Pancreas (tissue), 10 donors: ENCODE measurements around the gene INSIG2. TPM values are rescaled to one million over a fixed set of nuclear protein-coding genes. Genes with fewer than 3 reads are reported as not detected.

ENCODE experiments used
- ATAC-seq, 4 donors: fragments of 200-7000 bp; cut with Tn5 transposase; one replicate each; pipeline versions ENCODE4 v1.8.0 to v1.9.1; 2020; ENCODE audit warnings: mild to moderate bottlenecking in 4 of 4, moderate library complexity in 4 of 4
- DNase-seq, 6 donors: peaks; one replicate each; pipeline ENCODE4 v3.0.0-alpha.2; 2020
- FAIRE-seq: peaks from 2 replicates; lab custom pipeline; 2012; peaks lifted over from hg19 to GRCh38; lab: Jason Lieb, UNC
- H3K27ac ChIP-seq, 4 donors: fragments of 200-600 bp; sonication (generic); 1 replicate in 3 of 4; 2 replicates in 1 of 4; pipeline versions ENCODE4 v1.5.0 to v1.8.0; 2020
- H3K27me3 ChIP-seq, 4 donors: fragments of 200-600 bp; one replicate each; pipeline ENCODE4 v1.8.0; 2021
- H3K36me3 ChIP-seq, 3 donors: fragments of 200-600 bp; sonication (generic) in 1 of 3; one replicate each; pipeline versions ENCODE4 v1.5.0 to v1.8.0; 2020 to 2021
- H3K4me1 ChIP-seq, 3 donors: fragments of 200-600 bp; one replicate each; pipeline ENCODE4 v1.8.0; 2021
- H3K4me3 ChIP-seq, 4 donors: fragments of 200-600 bp; sonication (generic) in 2 of 4; one replicate each; pipeline versions ENCODE4 v1.5.0 to v1.8.0; 2020 to 2021
- H3K9me3 ChIP-seq, 4 donors: fragments of 200-600 bp; one replicate each; pipeline ENCODE4 v1.8.0; 2021
- CTCF ChIP-seq, 4 donors: fragments of 200-600 bp; sonication (generic) in 3 of 4; IDR thresholded peaks; one replicate each; pipeline versions ENCODE4 v1.5.0 to v1.8.0; 2021; ENCODE audit warnings: antibody characterized with exemption in 4 of 4
- WGBS, 2 donors: extraction: QIAGEN DNeasy Blood & Tissue Kit; methylation state at CpG; one replicate each; pipeline ENCODE4 v1.1.7; 2013; 5-methylcytosine and 5-hydroxymethylcytosine counted together
- intact Hi-C, 3 donors: fragments of 100-400 bp; cut with DNase I; formaldehyde crosslinking; loops; one replicate each; pipeline versions ENCODE4 v1.11.1 to v1.14.2; 2022
- polyA plus RNA-seq, 2 donors: library from polyadenylated mRNA; stranded (reverse); fragments of 200-250 nt; gene quantifications; one replicate each; pipeline ENCODE4 v1.2.3, GENCODE V29; 2013
- total RNA-seq, 6 donors: library from RNA; stranded (reverse); fragmentation: NEBNext Ultra II Directional in 4 of 6; extraction: Animal tissue kit (Norgen Biotek cat#: 25700) in 4 of 6; gene quantifications; one replicate each; pipeline versions ENCODE4 v1.2.1 to v1.2.4, GENCODE V29; 2021 to 2023
- donor health status: healthy with polysubstance abuse.
- donor health status: DM: no; HTN: no; CAD: no; lungs with moderate emphysema.
- donor health status: DM: no; HTN: no; CAD: no.
- donor health status: control.
- donor health status: control.
- donor health status: Bipolar disorder and iron deficiency.
- donor health status: DM: yes; HTN: yes; CAD: no.
- donor health status: DM: no; HTN: no; CAD: no.
- donor health status: DM: no; HTN: no; CAD: no.
- donor health status: DM: yes; HTN: yes; CAD: no.

Gene INSIG2
- total and polyA plus RNA-seq, 8 donors = 7.9 to 23.0 (median 14.2) TPM

- TF ChIP-seq CTCF (IDR thresholded peaks at IDR 0.05) = no peak
- H3K27ac ChIP-seq = no peak overlapping the region
- ATAC-seq = no peak
- FAIRE-seq = no peak
- intact Hi-C loops = no loop called here
- no peak for DNase-seq
- peaks cover 0 to 6% (median 0%) of the 10 kb centered on the region in 3 donors for H3K4me1 ChIP-seq
- no peaks in the 10 kb centered on the region for H3K36me3 ChIP-seq
- no peak overlapping the region for H3K4me3 ChIP-seq
- no peaks in the 10 kb centered on the region for H3K27me3 ChIP-seq
- H3K9me3 ChIP-seq = no peaks in the 10 kb centered on the region
- 79 to 89% methylated on average over 1 of the region's 1 CpG for WGBS, 2 donors
These were observed 10.2 kb downstream of the INSIG2 start for GRCh38 chr2:118098307-118099030.

- Histone ChIP-seq H3K36me3 (peaks cover 0 to 13% (median 0%) of the 10 kb centered on the region in 3 donors), H3K27ac (no peak overlapping the region), H3K4me1 (no peaks in the 10 kb centered on the region), H3K27me3 (no peaks in the 10 kb centered on the region), H3K9me3 (no peaks in the 10 kb centered on the region), H3K4me3 (no peak overlapping the region)
- intact Hi-C loops = no loop called here
- no peak for TF ChIP-seq CTCF (IDR thresholded peaks at IDR 0.05)
- FAIRE-seq (no peak), DNase-seq (no peak), ATAC-seq (no peak)
- 83 to 89% methylated on average over 6 of the region's 6 CpGs for WGBS, 2 donors
These were observed 14.3 kb downstream of the INSIG2 start for GRCh38 chr2:118102433-118103082.

DNA sequence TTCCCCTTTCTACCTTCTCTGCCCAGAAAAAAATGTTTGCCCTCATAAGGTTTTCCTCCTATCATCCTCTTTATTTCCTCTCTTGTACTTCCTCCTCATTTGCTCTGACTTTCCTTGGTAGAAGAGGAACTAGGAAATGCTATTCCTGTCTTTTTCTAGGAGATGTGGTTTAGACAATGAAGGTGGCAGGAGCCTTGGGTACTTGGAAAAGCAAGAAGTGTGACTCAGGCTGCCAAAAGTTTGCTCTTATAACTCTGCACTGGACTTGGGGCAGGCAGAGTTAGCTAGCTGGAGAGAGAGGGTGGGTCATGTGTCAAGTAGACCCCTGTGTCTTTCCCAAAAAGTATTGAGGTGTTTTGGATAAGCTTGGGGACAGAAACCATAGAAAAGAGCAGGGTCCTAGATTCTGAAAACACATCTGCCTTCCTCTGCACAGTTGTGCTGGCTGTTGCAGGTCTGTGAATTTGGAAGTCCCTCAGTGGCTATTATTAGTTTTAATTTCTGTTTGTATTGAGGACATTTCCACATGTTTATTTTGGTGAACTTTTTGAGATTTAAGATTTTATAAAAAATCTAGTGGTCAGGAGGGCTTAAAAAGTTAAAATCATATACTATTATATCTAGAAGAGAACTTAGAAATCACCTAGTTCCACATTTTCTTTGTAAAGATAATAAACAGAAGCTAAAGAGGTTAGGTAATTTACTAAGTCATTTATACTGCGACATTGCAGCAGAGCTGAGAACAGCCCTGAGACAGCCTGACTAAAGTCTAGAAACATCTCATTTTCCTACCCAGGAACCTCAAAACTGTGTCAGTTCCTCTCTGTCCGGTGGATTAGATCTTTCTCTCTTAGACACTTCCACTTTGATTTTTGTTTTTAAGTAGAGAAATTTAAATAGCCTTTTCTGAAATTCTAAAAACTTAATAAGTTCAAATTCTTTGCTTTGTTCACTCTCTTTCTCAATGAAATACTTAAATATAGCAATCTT lies 16.0 kb downstream of the INSIG2 start:
- peaks cover 0 to 27% (median 3%) of the 10 kb centered on the region in 3 donors for H3K36me3 ChIP-seq
- intact Hi-C loops = no loop called here
- H3K27me3 ChIP-seq = no peaks in the 10 kb centered on the region
- no peak for TF ChIP-seq CTCF (IDR thresholded peaks at IDR 0.05)
- WGBS, 2 donors = 89 to 91% methylated on average over 2 of the region's 2 CpGs
- no peaks in the 10 kb centered on the region for H3K4me1 ChIP-seq
- ATAC-seq (peak in 1 of 4 donors; percentile 59), DNase-seq (no peak), FAIRE-seq (no peak)
- no peak overlapping the region for H3K4me3 ChIP-seq
- H3K27ac ChIP-seq = no peak overlapping the region
- no peaks in the 10 kb centered on the region for H3K9me3 ChIP-seq

DNA sequence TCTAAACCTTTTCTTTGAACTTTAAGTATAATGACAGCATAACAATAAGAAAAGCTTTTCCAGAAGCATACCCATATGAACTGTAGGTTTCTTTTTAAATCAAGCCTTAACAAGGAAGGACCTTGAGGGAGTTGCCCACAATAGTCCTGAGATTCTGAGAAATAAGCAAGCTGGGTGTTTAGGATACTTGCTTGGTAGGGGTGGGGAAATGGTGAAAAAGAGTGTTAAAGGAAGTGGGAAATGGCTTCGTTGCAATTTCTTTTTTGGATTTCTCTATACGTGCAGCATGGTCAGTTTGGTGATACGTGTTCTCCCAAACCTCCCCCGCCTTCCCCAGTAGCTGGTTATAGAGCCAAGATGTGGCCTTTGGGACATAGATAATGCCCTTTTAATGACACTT lies 17.2 kb downstream of the INSIG2 start:
- intact Hi-C loops = no loop called here
- no peak for DNase-seq
- H3K9me3 ChIP-seq = no peaks in the 10 kb centered on the region
- H3K36me3 ChIP-seq = peaks cover 0 to 32% (median 3%) of the 10 kb centered on the region in 3 donors
- FAIRE-seq = no peak
- H3K27ac ChIP-seq = no peak overlapping the region
- H3K27me3 ChIP-seq = no peaks in the 10 kb centered on the region
- TF ChIP-seq CTCF (IDR thresholded peaks at IDR 0.05) = no peak
- ATAC-seq = no peak
- 89 to 91% methylated on average over 4 of the region's 4 CpGs for WGBS, 2 donors
- H3K4me1 ChIP-seq = no peaks in the 10 kb centered on the region
- no peak overlapping the region for H3K4me3 ChIP-seq
